GM12878 (cell line): ENCODE data around the gene STK32B. TPM values are rescaled to one million over a fixed set of nuclear protein-coding genes. Genes with fewer than 3 reads are reported as not detected.

Source experiments
- ATAC-seq: fragments of 200-7000 bp; cut with Tn5 transposase; 3 replicates; pipeline ENCODE4 v1.9.1; 2020; ENCODE audit warnings: mild to moderate bottlenecking, moderate library complexity
- BruUV-seq: library from RNA; stranded (reverse); fragments of 400-500 nt; replicated peaks from 2 replicates; lab custom pipeline; 2021; lab: Mats Ljungman, UMichigan
- CTCF ChIA-PET: fragments of 300-600 bp; sonication (Branson Sonifier 250); formaldehyde crosslinking; extraction: SDS; loops from one replicate; lab custom pipeline; 2021; ENCODE audit warnings: inconsistent platforms; lab: Yijun Ruan, JAX
- POLR2A ChIA-PET: fragments of 350-600 bp; formaldehyde crosslinking; extraction: SDS; loops from one replicate; lab custom pipeline; 2021; ENCODE audit warnings: inconsistent platforms; lab: Charles Lee
- RAD21 ChIA-PET: fragments of 300-600 bp; sonication (Branson Sonifier 250); formaldehyde crosslinking; loops from one replicate; lab custom pipeline; 2023; ENCODE audit warnings: antibody characterized with exemption; ENCODE audit not compliant: unreplicated experiment; lab: Charles Lee
- SMC1A ChIA-PET: fragments of 300-600 bp; sonication (Branson Sonifier 250); formaldehyde crosslinking; loops from one replicate; lab custom pipeline; 2023; ENCODE audit not compliant: unreplicated experiment, uncharacterized antibody; lab: Charles Lee
- DNase-seq: peaks from one replicate; pipeline ENCODE4 v3.0.0-alpha.2; 2011; ENCODE audit warnings: low read depth, low spot score
- FAIRE-seq: peaks from 3 replicates; lab custom pipeline; 2011; peaks lifted over from hg19 to GRCh38; lab: Jason Lieb, UNC
- H2AFZ ChIP-seq: 2 replicates; pipeline ENCODE4 v1.6.0; 2011; ENCODE audit warnings: low read depth, low read length, control low read depth; ENCODE audit not compliant: control insufficient read depth
- H3K27ac ChIP-seq: 2 replicates; pipeline ENCODE4 v1.5.1; 2011; ENCODE audit warnings: control low read depth; ENCODE audit not compliant: control insufficient read depth, insufficient read depth
- H3K27me3 ChIP-seq, 2 experiments: replicated peaks in 1 of 2; 2 replicates each; pipeline versions ENCODE4 v1.6.0 to v1.6.1; 2011; ENCODE audit warnings: low read length in 1 of 2; ENCODE audit not compliant: control insufficient read depth in 2 of 2, insufficient read depth in 2 of 2
- H3K36me3 ChIP-seq, 2 experiments: 2 replicates each; pipeline ENCODE4 v1.5.1; 2011; ENCODE audit warnings: low read length in 1 of 2; ENCODE audit not compliant: control insufficient read depth in 2 of 2, insufficient read depth in 2 of 2
- H3K4me1 ChIP-seq: 2 replicates; pipeline ENCODE4 v1.6.1; 2011; ENCODE audit warnings: mild to moderate bottlenecking, low read length, moderate library complexity, mixed read lengths; ENCODE audit not compliant: control insufficient read depth, insufficient read depth
- H3K4me2 ChIP-seq: 2 replicates; pipeline ENCODE4 v1.6.0; 2011; ENCODE audit warnings: control low read depth; ENCODE audit not compliant: control insufficient read depth, insufficient read depth
- H3K4me3 ChIP-seq: fragments of 200-600 bp; sonication (generic); 2 replicates; pipeline ENCODE4 v1.5.1; 2016
- H3K79me2 ChIP-seq: 2 replicates; pipeline ENCODE4 v1.6.0; 2011; ENCODE audit warnings: low read length; ENCODE audit not compliant: control insufficient read depth, insufficient read depth
- H3K9ac ChIP-seq: 2 replicates; pipeline ENCODE4 v1.8.0; 2011; ENCODE audit warnings: low read length, control low read depth, mixed read lengths; ENCODE audit not compliant: control insufficient read depth, insufficient read depth
- H3K9me3 ChIP-seq: replicated peaks from 3 replicates; pipeline ENCODE4 v1.5.1; 2011; ENCODE audit warnings: mild to moderate bottlenecking, low read length; ENCODE audit not compliant: control insufficient read depth, insufficient read depth
- H4K20me1 ChIP-seq: 2 replicates; pipeline ENCODE4 v1.6.0; 2011; ENCODE audit not compliant: control insufficient read depth, insufficient read depth
- HDAC6 ChIP-seq: fragments of 200-600 bp; sonication (generic); IDR thresholded peaks from one replicate; pipeline ENCODE4 v1.8.0; 2017; ENCODE audit warnings: antibody characterized with exemption; ENCODE audit not compliant: unreplicated experiment
- IRF3 ChIP-seq: fragments of 450-650 bp; IDR thresholded peaks from 2 replicates; pipeline ENCODE4 v1.6.1; 2014; ENCODE audit warnings: mild to moderate bottlenecking
- TCF3 ChIP-seq: IDR thresholded peaks from 2 replicates; pipeline ENCODE4 v1.6.1; 2012; ENCODE audit warnings: low read depth, mild to moderate bottlenecking, low read length, borderline replicate concordance; ENCODE audit not compliant: insufficient read depth
- ZBTB4 ChIP-seq: fragments of 450-650 bp; formaldehyde crosslinking; IDR thresholded peaks from 2 replicates; pipeline ENCODE4 v1.4.0; 2022; ENCODE audit warnings: mild to moderate bottlenecking, moderate library complexity
- WGBS: methylation state at CpG from one replicate; pipeline ENCODE4 v1.1.6; 2016; ENCODE audit warnings: low lambda C conversion rate; ENCODE audit not compliant: insufficient replicate concordance, insufficient coverage; ENCODE audit errors: missing lambda C conversion rate; 5-methylcytosine and 5-hydroxymethylcytosine counted together
- in situ Hi-C: fragments of 300-500 bp; cut with MboI; formaldehyde crosslinking; loops from 9 replicates; pipeline ENCODE4 v1.14.3; 2018; ENCODE audit warnings: mixed read lengths
- intact Hi-C: fragments of 100-400 bp; cut with micrococcal nuclease; formaldehyde crosslinking; loops from one replicate; pipeline ENCODE4 v1.14.2; 2022; ENCODE audit not compliant: unreplicated experiment
- polyA plus RNA-seq, 11 experiments: library from polyadenylated mRNA; depleted of rRNA in 4 of 11; unstranded in 6 of 11; stranded (reverse) in 5 of 11; fragments of >200 nt; fragmentation: Nextera tagmentation in 4 of 11; fragmentation: Illumina TruSeq in 1 of 11; extraction: Ambion mirVana in 4 of 11; extraction: Trizol in 1 of 11; gene quantifications; 1 replicate in 1 of 11; 2 replicates in 10 of 11; pipeline versions ENCODE4 v1.2.1 to v1.2.3, GENCODE V29; 2011 to 2016; ENCODE audit warnings: inconsistent platforms in 2 of 11, missing spikeins in 2 of 11, low read depth in 1 of 11
- total RNA-seq, 4 experiments: library from RNA; depleted of rRNA in 3 of 4; stranded (reverse); fragments of >200 nt in 3 of 4; fragmentation: Illumina TruSeq in 1 of 4; extraction: Trizol in 1 of 4; gene quantifications; 2 replicates each; pipeline versions ENCODE4 v1.2.1 to v1.2.3, GENCODE V29; 2013 to 2021

The STK32B gene
- total and polyA plus RNA-seq, 10 of the 15 experiments (the other 5 are each of a cell fraction or from before 2014, with no cell fraction given): 0.04 to 0.12 (median 0.08) TPM; not detected in 7

GRCh38 chr4:5141802-5142201 is 90.5 kb downstream of the STK32B start:
- H4K20me1 ChIP-seq: no peaks in the 10 kb centered on the region
- FAIRE-seq: no peak
- RAD21 ChIA-PET: no interaction called here
- H2AFZ ChIP-seq: no peak overlapping the region
- in situ Hi-C loops: no loop called here
- ATAC-seq: no peak
- 11% methylated on average over 4 of the region's 4 CpGs for WGBS
- no peak for TF ChIP-seq IRF3
- no peak for TF ChIP-seq ZBTB4 (CRISPR knock-in tag)
- no peak for TF ChIP-seq HDAC6
- no peak for TF ChIP-seq TCF3
- H3K27me3 ChIP-seq: no peaks in the 10 kb centered on the region
- POLR2A ChIA-PET: no interaction called here
- no peaks in the 10 kb centered on the region for H3K4me1 ChIP-seq
- DNase-seq: no peak
- CTCF ChIA-PET: no interaction called here
- no peak overlapping the region for H3K4me2 ChIP-seq
- no peaks in the 10 kb centered on the region for H3K9me3 ChIP-seq
- intact Hi-C loops: loop anchor here (10.0 kb wide), 1 partner anchor 147 kb away; no protein-coding TSS in a partner anchor
- BruUV-seq: no TSS peak
- no peak overlapping the region for H3K4me3 ChIP-seq
- H3K36me3 ChIP-seq: no peaks in the 10 kb centered on the region
- SMC1A ChIA-PET: no interaction called here
- no peaks in the 10 kb centered on the region for H3K79me2 ChIP-seq
- no peak overlapping the region for H3K27ac ChIP-seq
- H3K9ac ChIP-seq: no peak overlapping the region
